GM12878 (cell line): ENCODE measurements around the gene UGT1A8. TPM values are rescaled to one million over a fixed set of nuclear protein-coding genes. Genes with fewer than 3 reads are reported as not detected.

ENCODE experiments used
- ATAC-seq: fragments of 200-7000 bp; cut with Tn5 transposase; 3 replicates; pipeline ENCODE4 v1.9.1; 2020; ENCODE audit warnings: mild to moderate bottlenecking, moderate library complexity
- BruUV-seq: library from RNA; stranded (reverse); fragments of 400-500 nt; replicated peaks from 2 replicates; lab custom pipeline; 2021; lab: Mats Ljungman, UMichigan
- CTCF ChIA-PET: fragments of 300-600 bp; sonication (Branson Sonifier 250); formaldehyde crosslinking; extraction: SDS; loops from one replicate; lab custom pipeline; 2021; ENCODE audit warnings: inconsistent platforms; lab: Yijun Ruan, JAX
- POLR2A ChIA-PET: fragments of 350-600 bp; formaldehyde crosslinking; extraction: SDS; loops from one replicate; lab custom pipeline; 2021; ENCODE audit warnings: inconsistent platforms; lab: Charles Lee
- RAD21 ChIA-PET: fragments of 300-600 bp; sonication (Branson Sonifier 250); formaldehyde crosslinking; loops from one replicate; lab custom pipeline; 2023; ENCODE audit warnings: antibody characterized with exemption; ENCODE audit not compliant: unreplicated experiment; lab: Charles Lee
- SMC1A ChIA-PET: fragments of 300-600 bp; sonication (Branson Sonifier 250); formaldehyde crosslinking; loops from one replicate; lab custom pipeline; 2023; ENCODE audit not compliant: unreplicated experiment, uncharacterized antibody; lab: Charles Lee
- DNase-seq: peaks from one replicate; pipeline ENCODE4 v3.0.0-alpha.2; 2011; ENCODE audit warnings: low read depth, low spot score
- FAIRE-seq: peaks from 3 replicates; lab custom pipeline; 2011; peaks lifted over from hg19 to GRCh38; lab: Jason Lieb, UNC
- H2AFZ ChIP-seq: 2 replicates; pipeline ENCODE4 v1.6.0; 2011; ENCODE audit warnings: low read depth, low read length, control low read depth; ENCODE audit not compliant: control insufficient read depth
- H3K27ac ChIP-seq: 2 replicates; pipeline ENCODE4 v1.5.1; 2011; ENCODE audit warnings: control low read depth; ENCODE audit not compliant: control insufficient read depth, insufficient read depth
- H3K27me3 ChIP-seq, 2 experiments: replicated peaks in 1 of 2; 2 replicates each; pipeline versions ENCODE4 v1.6.0 to v1.6.1; 2011; ENCODE audit warnings: low read length in 1 of 2; ENCODE audit not compliant: control insufficient read depth in 2 of 2, insufficient read depth in 2 of 2
- H3K36me3 ChIP-seq, 2 experiments: 2 replicates each; pipeline ENCODE4 v1.5.1; 2011; ENCODE audit warnings: low read length in 1 of 2; ENCODE audit not compliant: control insufficient read depth in 2 of 2, insufficient read depth in 2 of 2
- H3K4me1 ChIP-seq: 2 replicates; pipeline ENCODE4 v1.6.1; 2011; ENCODE audit warnings: mild to moderate bottlenecking, low read length, moderate library complexity, mixed read lengths; ENCODE audit not compliant: control insufficient read depth, insufficient read depth
- H3K4me2 ChIP-seq: 2 replicates; pipeline ENCODE4 v1.6.0; 2011; ENCODE audit warnings: control low read depth; ENCODE audit not compliant: control insufficient read depth, insufficient read depth
- H3K4me3 ChIP-seq: fragments of 200-600 bp; sonication (generic); 2 replicates; pipeline ENCODE4 v1.5.1; 2016
- H3K79me2 ChIP-seq: 2 replicates; pipeline ENCODE4 v1.6.0; 2011; ENCODE audit warnings: low read length; ENCODE audit not compliant: control insufficient read depth, insufficient read depth
- H3K9ac ChIP-seq: 2 replicates; pipeline ENCODE4 v1.8.0; 2011; ENCODE audit warnings: low read length, control low read depth, mixed read lengths; ENCODE audit not compliant: control insufficient read depth, insufficient read depth
- H3K9me3 ChIP-seq: replicated peaks from 3 replicates; pipeline ENCODE4 v1.5.1; 2011; ENCODE audit warnings: mild to moderate bottlenecking, low read length; ENCODE audit not compliant: control insufficient read depth, insufficient read depth
- H4K20me1 ChIP-seq: 2 replicates; pipeline ENCODE4 v1.6.0; 2011; ENCODE audit not compliant: control insufficient read depth, insufficient read depth
- ESRRA ChIP-seq: IDR thresholded peaks from 2 replicates; pipeline ENCODE4 v1.6.1; 2012; ENCODE audit warnings: mild to moderate bottlenecking, low read length, improper control_type of control experiment
- MEF2A ChIP-seq: IDR thresholded peaks from 2 replicates; pipeline ENCODE4 v1.6.1; 2011; ENCODE audit warnings: low read depth, mild to moderate bottlenecking, low read length, moderate library complexity; ENCODE audit not compliant: insufficient read depth
- NFXL1 ChIP-seq: fragments of 450-650 bp; IDR thresholded peaks from 2 replicates; pipeline ENCODE4 v1.6.1; 2017; ENCODE audit warnings: antibody characterized with exemption, mild to moderate bottlenecking, borderline replicate concordance
- NR2C2 ChIP-seq: IDR thresholded peaks from 2 replicates; pipeline ENCODE4 v1.6.1; 2011; ENCODE audit warnings: borderline replicate concordance, low read depth; ENCODE audit not compliant: control insufficient read depth, insufficient read length
- PAX8 ChIP-seq: fragments of 450-650 bp; IDR thresholded peaks from 2 replicates; pipeline ENCODE4 v1.6.1; 2017; ENCODE audit warnings: mild to moderate bottlenecking, moderate library complexity
- RAD51 ChIP-seq: fragments of 450-650 bp; IDR thresholded peaks from 2 replicates; pipeline ENCODE4 v1.6.1; 2016; ENCODE audit warnings: moderate library complexity, mild to moderate bottlenecking, inconsistent platforms
- SPI1 ChIP-seq: IDR thresholded peaks from 2 replicates; pipeline ENCODE4 v1.6.1; 2011; ENCODE audit warnings: low read depth, mild to moderate bottlenecking, low read length, moderate library complexity, borderline replicate concordance; ENCODE audit not compliant: insufficient read depth
- TAF1 ChIP-seq: IDR thresholded peaks from 2 replicates; pipeline ENCODE4 v1.6.1; 2011; ENCODE audit warnings: mild to moderate bottlenecking, low read depth, low read length, borderline replicate concordance
- WGBS: methylation state at CpG from one replicate; pipeline ENCODE4 v1.1.6; 2016; ENCODE audit warnings: low lambda C conversion rate; ENCODE audit not compliant: insufficient replicate concordance, insufficient coverage; ENCODE audit errors: missing lambda C conversion rate; 5-methylcytosine and 5-hydroxymethylcytosine counted together
- in situ Hi-C: fragments of 300-500 bp; cut with MboI; formaldehyde crosslinking; loops from 9 replicates; pipeline ENCODE4 v1.14.3; 2018; ENCODE audit warnings: mixed read lengths
- intact Hi-C: fragments of 100-400 bp; cut with micrococcal nuclease; formaldehyde crosslinking; loops from one replicate; pipeline ENCODE4 v1.14.2; 2022; ENCODE audit not compliant: unreplicated experiment
- polyA plus RNA-seq, 11 experiments: library from polyadenylated mRNA; depleted of rRNA in 4 of 11; unstranded in 6 of 11; stranded (reverse) in 5 of 11; fragments of >200 nt; fragmentation: Nextera tagmentation in 4 of 11; fragmentation: Illumina TruSeq in 1 of 11; extraction: Ambion mirVana in 4 of 11; extraction: Trizol in 1 of 11; gene quantifications; 1 replicate in 1 of 11; 2 replicates in 10 of 11; pipeline versions ENCODE4 v1.2.1 to v1.2.3, GENCODE V29; 2011 to 2016; ENCODE audit warnings: inconsistent platforms in 2 of 11, missing spikeins in 2 of 11, low read depth in 1 of 11
- total RNA-seq, 4 experiments: library from RNA; depleted of rRNA in 3 of 4; stranded (reverse); fragments of >200 nt in 3 of 4; fragmentation: Illumina TruSeq in 1 of 4; extraction: Trizol in 1 of 4; gene quantifications; 2 replicates each; pipeline versions ENCODE4 v1.2.1 to v1.2.3, GENCODE V29; 2013 to 2021
- TF ChIP-seq, protein P1 (sequence below): fragments of 450-650 bp; IDR thresholded peaks from 2 replicates; pipeline ENCODE4 v1.6.1; 2018; ENCODE audit warnings: mild to moderate bottlenecking, low read depth, moderate library complexity; ENCODE audit not compliant: partially characterized antibody
- TF ChIP-seq, protein P2 (sequence below): fragments of 450-650 bp; IDR thresholded peaks from 2 replicates; pipeline ENCODE4 v1.6.1; 2016; ENCODE audit warnings: mild to moderate bottlenecking

Gene UGT1A8
- total and polyA plus RNA-seq, 10 of the 15 experiments (the other 5 are each of a cell fraction or from before 2014, with no cell fraction given) = not detected

DNA sequence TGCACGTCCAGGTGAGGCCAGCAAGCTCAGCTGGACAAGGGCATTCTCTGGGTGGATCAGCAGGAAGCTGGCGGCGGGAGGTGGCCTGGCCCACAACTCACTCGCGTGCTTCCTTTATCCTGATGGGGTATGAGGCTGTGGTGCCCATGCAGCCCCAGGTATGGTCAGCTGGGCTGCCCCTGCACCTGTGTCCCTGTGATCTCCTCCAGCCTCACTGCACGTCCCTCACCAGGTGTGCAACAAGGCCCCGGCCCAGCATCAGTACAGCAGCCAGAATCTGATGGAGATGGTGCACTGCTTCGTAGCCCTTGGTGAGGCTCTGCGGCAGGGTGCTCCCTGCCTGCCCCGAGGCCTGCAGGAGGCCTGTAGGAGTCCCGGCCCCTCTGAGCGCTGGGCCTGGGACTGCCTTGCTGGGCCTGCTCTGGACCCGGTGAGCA is 178.3 kb downstream of the UGT1A8 start:
- CTCF ChIA-PET = interaction anchor here (0.7 kb wide), 1 partner anchor 15 kb away, joined by 3 read pairs; no protein-coding TSS in a partner anchor

More for the DNA sequence above, 178.3 kb downstream of the UGT1A8 start:
- in situ Hi-C loops = no loop called here
- Histone ChIP-seq H3K9ac (no peak overlapping the region), H3K4me1 (no peaks in the 10 kb centered on the region), H3K4me3 (no peak overlapping the region), H4K20me1 (no peaks in the 10 kb centered on the region), H3K4me2 (no peak overlapping the region), H3K79me2 (no peaks in the 10 kb centered on the region), H2AFZ (no peak overlapping the region), H3K27me3 (no peaks in the 10 kb centered on the region; a peak in 2 of 4 replicates), H3K27ac (no peak overlapping the region), H3K36me3 (no peaks in the 10 kb centered on the region), H3K9me3 (no peaks in the 10 kb centered on the region)
- intact Hi-C loops = no loop called here
- ChIA-PET SMC1A (no interaction called here), RAD21 (no interaction called here), POLR2A (no interaction called here)
- 49% methylated on average over 13 of the region's 13 CpGs for WGBS
- DNase-seq (no peak), ATAC-seq (no peak), FAIRE-seq (no peak)
- TF ChIP-seq, protein P1, sequence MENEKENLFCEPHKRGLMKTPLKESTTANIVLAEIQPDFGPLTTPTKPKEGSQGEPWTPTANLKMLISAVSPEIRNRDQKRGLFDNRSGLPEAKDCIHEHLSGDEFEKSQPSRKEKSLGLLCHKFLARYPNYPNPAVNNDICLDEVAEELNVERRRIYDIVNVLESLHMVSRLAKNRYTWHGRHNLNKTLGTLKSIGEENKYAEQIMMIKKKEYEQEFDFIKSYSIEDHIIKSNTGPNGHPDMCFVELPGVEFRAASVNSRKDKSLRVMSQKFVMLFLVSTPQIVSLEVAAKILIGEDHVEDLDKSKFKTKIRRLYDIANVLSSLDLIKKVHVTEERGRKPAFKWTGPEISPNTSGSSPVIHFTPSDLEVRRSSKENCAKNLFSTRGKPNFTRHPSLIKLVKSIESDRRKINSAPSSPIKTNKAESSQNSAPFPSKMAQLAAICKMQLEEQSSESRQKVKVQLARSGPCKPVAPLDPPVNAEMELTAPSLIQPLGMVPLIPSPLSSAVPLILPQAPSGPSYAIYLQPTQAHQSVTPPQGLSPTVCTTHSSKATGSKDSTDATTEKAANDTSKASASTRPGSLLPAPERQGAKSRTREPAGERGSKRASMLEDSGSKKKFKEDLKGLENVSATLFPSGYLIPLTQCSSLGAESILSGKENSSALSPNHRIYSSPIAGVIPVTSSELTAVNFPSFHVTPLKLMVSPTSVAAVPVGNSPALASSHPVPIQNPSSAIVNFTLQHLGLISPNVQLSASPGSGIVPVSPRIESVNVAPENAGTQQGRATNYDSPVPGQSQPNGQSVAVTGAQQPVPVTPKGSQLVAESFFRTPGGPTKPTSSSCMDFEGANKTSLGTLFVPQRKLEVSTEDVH = no peak
- TF ChIP-seq NFXL1 = no peak
- no peak for TF ChIP-seq MEF2A
- no peak for TF ChIP-seq TAF1
- TF ChIP-seq NR2C2 = no peak
- TF ChIP-seq, protein P2, sequence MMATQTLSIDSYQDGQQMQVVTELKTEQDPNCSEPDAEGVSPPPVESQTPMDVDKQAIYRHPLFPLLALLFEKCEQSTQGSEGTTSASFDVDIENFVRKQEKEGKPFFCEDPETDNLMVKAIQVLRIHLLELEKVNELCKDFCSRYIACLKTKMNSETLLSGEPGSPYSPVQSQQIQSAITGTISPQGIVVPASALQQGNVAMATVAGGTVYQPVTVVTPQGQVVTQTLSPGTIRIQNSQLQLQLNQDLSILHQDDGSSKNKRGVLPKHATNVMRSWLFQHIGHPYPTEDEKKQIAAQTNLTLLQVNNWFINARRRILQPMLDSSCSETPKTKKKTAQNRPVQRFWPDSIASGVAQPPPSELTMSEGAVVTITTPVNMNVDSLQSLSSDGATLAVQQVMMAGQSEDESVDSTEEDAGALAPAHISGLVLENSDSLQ = no peak
- TF ChIP-seq PAX8 = no peak
- no peak for TF ChIP-seq SPI1
- TF ChIP-seq ESRRA = no peak
- no peak for TF ChIP-seq RAD51
- no TSS peak for BruUV-seq
